IMR-90 (cell line): ENCODE measurements around the gene USP5. TPM values are rescaled to one million over a fixed set of nuclear protein-coding genes. Genes with fewer than 3 reads are reported as not detected.
A peak's percentile ranks its signal among the peaks of the same experiment; 100 is the strongest.

Experiments used
- ATAC-seq: fragments of 200-7000 bp; cut with Tn5 transposase; 2 replicates; pipeline ENCODE4 v1.9.1; 2020; ENCODE audit warnings: low read depth, mild to moderate bottlenecking, moderate library complexity
- BruUV-seq: library from RNA; stranded (reverse); fragments of 400-500 nt; replicated peaks from 2 replicates; lab custom pipeline; 2021; lab: Mats Ljungman, UMichigan
- CTCF ChIA-PET: fragments of 300-600 bp; formaldehyde crosslinking; extraction: SDS; loops from one replicate; lab custom pipeline; 2021; ENCODE audit warnings: antibody characterized with exemption; lab: Yijun Ruan, JAX
- POLR2A ChIA-PET: fragments of 300-600 bp; sonication (Branson Sonifier 250); formaldehyde crosslinking; loops from one replicate; lab custom pipeline; 2022; ENCODE audit warnings: antibody characterized with exemption; ENCODE audit not compliant: unreplicated experiment; lab: Charles Lee
- DNase-seq: peaks from one replicate; pipeline ENCODE4 v3.0.0; 2013
- H2AFZ ChIP-seq: replicated peaks from 2 replicates; pipeline ENCODE3; 2013; ENCODE audit warnings: low read length, mild to moderate bottlenecking; ENCODE audit not compliant: poor library complexity
- H2AK5ac ChIP-seq: 2 replicates; pipeline ENCODE4 v1.6.1; 2013; ENCODE audit warnings: low read depth, low read length, inconsistent platforms
- H2AK9ac ChIP-seq: replicated peaks from 2 replicates; pipeline ENCODE3; 2013; ENCODE audit warnings: mild to moderate bottlenecking, low read depth, low read length, moderate library complexity; ENCODE audit not compliant: poor library complexity
- H2BK120ac ChIP-seq: 2 replicates; pipeline ENCODE4 v1.6.1; 2013; ENCODE audit warnings: low read depth, low read length, inconsistent platforms
- H2BK15ac ChIP-seq: 3 replicates; pipeline ENCODE4 v1.6.1; 2013; ENCODE audit warnings: low read depth, low read length, inconsistent platforms
- H2BK20ac ChIP-seq: 2 replicates; pipeline ENCODE4 v1.6.1; 2013; ENCODE audit warnings: low read depth, mild to moderate bottlenecking, inconsistent platforms, low read length, moderate library complexity
- H2BK5ac ChIP-seq: 2 replicates; pipeline ENCODE4 v1.6.1; 2013; ENCODE audit warnings: mild to moderate bottlenecking, low read depth, low read length, inconsistent platforms; ENCODE audit not compliant: poor library complexity, severe bottlenecking
- H3K14ac ChIP-seq: replicated peaks from 2 replicates; pipeline ENCODE4 v1.6.1; 2013; ENCODE audit warnings: low read depth, low read length, inconsistent platforms
- H3K18ac ChIP-seq: 2 replicates; pipeline ENCODE4 v1.6.1; 2013; ENCODE audit warnings: low read depth, low read length, control low read depth
- H3K23ac ChIP-seq: 2 replicates; pipeline ENCODE4 v1.6.1; 2013; ENCODE audit warnings: low read depth, low read length, inconsistent platforms
- H3K27ac ChIP-seq: 2 replicates; pipeline ENCODE4 v1.5.1; 2013; ENCODE audit warnings: mild to moderate bottlenecking, control low read depth, low read length; ENCODE audit not compliant: insufficient read depth
- H3K27me3 ChIP-seq: 2 replicates; pipeline ENCODE4 v1.6.1; 2013; ENCODE audit warnings: low read length; ENCODE audit not compliant: control insufficient read depth, insufficient read depth
- H3K36me3 ChIP-seq: 2 replicates; pipeline ENCODE4 v1.6.1; 2013; ENCODE audit warnings: low read length, mixed read lengths; ENCODE audit not compliant: control insufficient read depth, insufficient read depth
- H3K4ac ChIP-seq: 2 replicates; pipeline ENCODE4 v1.6.1; 2013; ENCODE audit warnings: low read depth, low read length, inconsistent platforms
- H3K4me1 ChIP-seq: 2 replicates; pipeline ENCODE4 v1.6.1; 2013; ENCODE audit warnings: low read length, mixed read lengths; ENCODE audit not compliant: control insufficient read depth, insufficient read depth
- H3K4me2 ChIP-seq: 2 replicates; pipeline ENCODE4 v1.6.1; 2013; ENCODE audit warnings: low read depth, mild to moderate bottlenecking, control low read depth, low read length, moderate library complexity
- H3K4me3 ChIP-seq: 2 replicates; pipeline ENCODE4 v1.5.1; 2013; ENCODE audit warnings: low read depth, mild to moderate bottlenecking, control low read depth, low read length, moderate library complexity; ENCODE audit not compliant: insufficient read depth
- H3K56ac ChIP-seq: 2 replicates; pipeline ENCODE4 v1.6.1; 2013; ENCODE audit warnings: low read length, inconsistent platforms; ENCODE audit not compliant: insufficient read depth; ENCODE audit errors: extremely low read depth
- H3K79me1 ChIP-seq, 2 experiments: 2 replicates each; pipeline ENCODE4 v1.6.1; 2013; ENCODE audit warnings: low read length in 2 of 2, inconsistent platforms in 1 of 2, low read depth in 1 of 2
- H3K9ac ChIP-seq: 2 replicates; pipeline ENCODE4 v1.6.1; 2013; ENCODE audit warnings: low read depth, low read length, control low read depth
- H3K9me1 ChIP-seq: 2 replicates; pipeline ENCODE4 v1.6.1; 2013; ENCODE audit warnings: low read length, inconsistent platforms; ENCODE audit not compliant: insufficient read depth
- H3K9me3 ChIP-seq: 2 replicates; pipeline ENCODE4 v1.6.1; 2013; ENCODE audit warnings: low read length; ENCODE audit not compliant: control insufficient read depth, insufficient read depth
- H4K20me1 ChIP-seq: 2 replicates; pipeline ENCODE4 v1.6.1; 2013; ENCODE audit warnings: low read length, inconsistent platforms; ENCODE audit not compliant: insufficient read depth
- H4K5ac ChIP-seq: 2 replicates; pipeline ENCODE4 v1.6.1; 2013; ENCODE audit warnings: mild to moderate bottlenecking, low read depth, low read length, control low read depth
- H4K8ac ChIP-seq, 2 experiments: 2 replicates each; pipeline ENCODE4 v1.6.1; 2013; ENCODE audit warnings: low read depth in 2 of 2, low read length in 2 of 2, control low read depth in 1 of 2, inconsistent platforms in 1 of 2
- H4K91ac ChIP-seq: 2 replicates; pipeline ENCODE4 v1.6.1; 2013; ENCODE audit warnings: low read depth, low read length, inconsistent platforms; ENCODE audit not compliant: insufficient read depth
- BHLHE40 ChIP-seq: fragments of 150-350 bp; IDR thresholded peaks from 2 replicates; pipeline ENCODE4 v1.6.1; 2016; ENCODE audit warnings: mild to moderate bottlenecking, low read depth, low read length
- CEBPB ChIP-seq: IDR thresholded peaks from 2 replicates; pipeline ENCODE4 v1.6.1; 2012; ENCODE audit warnings: low read depth, low read length, improper control_type of control experiment
- FOS ChIP-seq: fragments of 150-350 bp; IDR thresholded peaks from 2 replicates; pipeline ENCODE4 v1.6.1; 2016; ENCODE audit warnings: low read depth, low read length
- MAFK ChIP-seq: IDR thresholded peaks from 2 replicates; pipeline ENCODE4 v1.6.1; 2012; ENCODE audit warnings: low read depth, low read length, improper control_type of control experiment
- MAZ ChIP-seq: IDR thresholded peaks from 2 replicates; pipeline ENCODE4 v1.6.1; 2012; ENCODE audit warnings: low read depth, mild to moderate bottlenecking, low read length, improper control_type of control experiment, moderate library complexity, borderline replicate concordance
- NFE2L2 ChIP-seq: fragments of 150-350 bp; IDR thresholded peaks from 2 replicates; pipeline ENCODE4 v1.6.1; 2016; ENCODE audit warnings: low read depth, mild to moderate bottlenecking, low read length
- POLR2A ChIP-seq: IDR thresholded peaks from 2 replicates; pipeline ENCODE4 v1.6.1; 2012; ENCODE audit warnings: mild to moderate bottlenecking, low read depth, low read length
- RCOR1 ChIP-seq: IDR thresholded peaks from 2 replicates; pipeline ENCODE4 v1.6.1; 2012; ENCODE audit warnings: mild to moderate bottlenecking, low read length, improper control_type of control experiment; ENCODE audit not compliant: insufficient replicate concordance
- SMC3 ChIP-seq: fragments of 150-350 bp; IDR thresholded peaks from 2 replicates; pipeline ENCODE4 v1.6.1; 2016; ENCODE audit warnings: low read depth, mild to moderate bottlenecking, antibody characterized with exemption, low read length, moderate library complexity
- USF2 ChIP-seq: fragments of 150-350 bp; IDR thresholded peaks from 2 replicates; pipeline ENCODE4 v1.6.1; 2017; ENCODE audit warnings: mild to moderate bottlenecking, antibody characterized with exemption, low read length, low read depth
- WGBS, 2 experiments: methylation state at CpG; one replicate each; pipeline versions ENCODE4 v1.1.5 to v1.1.7; 2013; ENCODE audit warnings: missing lambda C conversion rate in 2 of 2; ENCODE audit not compliant: insufficient read length in 1 of 2; ENCODE audit errors: extremely low coverage in 2 of 2; 5-methylcytosine and 5-hydroxymethylcytosine counted together
- dilution Hi-C: fragments of 300-500 bp; cut with HindIII; formaldehyde crosslinking; loops from one replicate; pipeline ENCODE4 v1.14.3; 2018; ENCODE audit warnings: low sequenced_read_pairs; ENCODE audit not compliant: unreplicated experiment
- in situ Hi-C: fragments of 300-500 bp; cut with MboI; formaldehyde crosslinking; loops from 3 replicates; pipeline ENCODE4 v1.14.3; 2019; ENCODE audit warnings: low sequenced_read_pairs, inconsistent platforms, mixed read lengths
- intact Hi-C: fragments of 100-400 bp; cut with micrococcal nuclease; formaldehyde crosslinking; loops from 2 replicates; pipeline ENCODE4 v1.10.0; 2022
- polyA plus RNA-seq, 3 experiments: library from polyadenylated mRNA; depleted of rRNA; stranded (reverse); fragments of >200 nt; gene quantifications; 2 replicates each; pipeline ENCODE4 v1.2.3, GENCODE V29; 2012; ENCODE audit warnings: low replicate concordance in 1 of 3
- total RNA-seq: library from RNA; depleted of rRNA; stranded (reverse); fragments of >200 nt; gene quantifications from 2 replicates; pipeline ENCODE4 v1.2.3, GENCODE V29; 2012
- TF ChIP-seq, protein P1 (sequence below): conservative IDR thresholded peaks from 2 replicates; pipeline ENCODE4 v1.5.1; 2012; ENCODE audit warnings: mild to moderate bottlenecking, low read depth, low read length, improper control_type of control experiment
- TF ChIP-seq, protein P2 (sequence below): fragments of 150-350 bp; IDR thresholded peaks from 2 replicates; pipeline ENCODE4 v1.6.1; 2016; ENCODE audit warnings: low read depth, mild to moderate bottlenecking, low read length, moderate library complexity, borderline replicate concordance

The USP5 gene
- total and polyA plus RNA-seq, 2 of the 4 experiments (the other 2 are of a cell fraction) = 69.7 to 125 TPM

DNA sequence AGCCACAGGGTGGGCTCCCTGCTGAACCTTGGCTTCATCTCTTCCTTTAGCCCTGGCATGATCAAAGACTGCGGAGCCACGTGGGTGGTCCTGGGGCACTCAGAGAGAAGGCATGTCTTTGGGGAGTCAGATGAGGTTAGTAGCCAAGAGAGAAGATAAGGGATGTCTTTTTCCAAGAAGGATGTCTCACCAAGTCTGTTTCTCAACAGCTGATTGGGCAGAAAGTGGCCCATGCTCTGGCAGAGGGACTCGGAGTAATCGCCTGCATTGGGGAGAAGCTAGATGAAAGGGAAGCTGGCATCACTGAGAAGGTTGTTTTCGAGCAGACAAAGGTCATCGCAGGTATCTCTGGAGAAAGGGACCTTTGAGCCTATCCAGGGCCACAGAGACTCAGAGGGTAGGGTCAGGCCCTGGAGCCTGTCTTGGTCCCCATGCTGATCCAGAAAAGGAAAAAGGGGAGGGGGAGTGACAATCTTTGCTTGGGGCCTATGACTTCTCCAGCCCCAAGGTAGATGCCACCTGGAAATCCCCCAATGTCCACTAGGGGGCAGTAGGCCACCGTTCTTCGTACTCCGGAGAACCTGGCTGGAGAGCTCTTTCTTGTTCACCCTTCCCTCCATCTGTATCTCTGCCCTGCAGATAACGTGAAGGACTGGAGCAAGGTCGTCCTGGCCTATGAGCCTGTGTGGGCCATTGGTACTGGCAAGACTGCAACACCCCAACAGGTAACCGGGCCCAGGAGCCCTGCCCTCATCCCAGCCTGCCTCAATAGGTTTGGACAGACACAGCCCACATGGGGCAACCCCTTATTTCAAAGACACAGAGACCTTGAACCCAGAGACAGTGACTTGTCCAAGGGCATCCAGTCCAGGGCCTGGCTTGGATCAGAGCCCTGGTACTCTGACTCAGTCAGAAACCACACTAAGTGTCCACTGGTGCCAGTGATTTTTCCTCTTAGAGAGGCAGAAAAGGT lies 17.4 kb downstream of the USP5 start:
- H3K27ac ChIP-seq = peak overlapping the region; percentile 97
- H2AK9ac ChIP-seq = peak overlapping the region; percentile 100
- CTCF ChIA-PET = interaction anchor here (0.6 to 2.0 kb wide), 4 partner anchors 22 to 256 kb away, joined by 3 to 8 read pairs (median 4); no protein-coding TSS in a partner anchor
- H3K4ac ChIP-seq = no peak overlapping the region
- H4K20me1 ChIP-seq = peaks cover 51% of the 10 kb centered on the region
- H3K79me1 ChIP-seq = peaks cover 26 to 64% of the 10 kb centered on the region in 2 experiments
- H2AFZ ChIP-seq = no peak overlapping the region
- peak overlapping the region; percentile 16; the same call in 1 of the 2 replicates for H3K14ac ChIP-seq
- POLR2A ChIA-PET = interaction anchor here (0.6 to 1.2 kb wide), 2 partner anchors 22 to 56 kb away, joined by 3 to 5 read pairs; no protein-coding TSS in a partner anchor
- H3K36me3 ChIP-seq = peaks cover 40% of the 10 kb centered on the region
- WGBS, 2 experiments = 14% methylated on average over 4 of the region's 12 CpGs; no CpG with 5 or more reads in 1 of the 2 experiments
- H3K4me2 ChIP-seq = peak overlapping the region; percentile 94
- H3K4me3 ChIP-seq = peak overlapping the region; percentile 87
- 0 out of 2 replicates have a peak overlapping the region, but pooled peaks have one; percentile 14 for H3K56ac ChIP-seq
- 0 out of 2 replicates have a peak, but pooled peaks cover 7% of the 10 kb centered on the region for H3K9me1 ChIP-seq
- peak overlapping the region; percentile 23 for H2BK5ac ChIP-seq
- dilution Hi-C loops (no loop called here), in situ Hi-C loops (loop anchor here (5.0 kb wide), 1 partner anchor 93 kb away; no protein-coding TSS in a partner anchor), intact Hi-C loops (loop anchor here (1.0 to 5.0 kb wide), 5 partner anchors 17 to 768 kb away; partner anchors contain the start of genes RNU7-1 and USP5)
- H2AK5ac ChIP-seq = 0 out of 2 replicates have a peak overlapping the region, but pooled peaks have one; percentile 8
- peak; percentile 70 for DNase-seq
- no peak overlapping the region for H2BK120ac ChIP-seq
- peaks cover 19% of the 10 kb centered on the region for H3K4me1 ChIP-seq
- peak overlapping the region; percentile 67; the same call in 1 of the 2 replicates for H3K23ac ChIP-seq
- ATAC-seq = no peak
- no peak overlapping the region for H4K5ac ChIP-seq
- no peak overlapping the region for H4K91ac ChIP-seq
- H4K8ac ChIP-seq = no peak overlapping the region; a peak in 1 of 4 replicates
- no peak overlapping the region for H3K18ac ChIP-seq
- no peaks in the 10 kb centered on the region for H3K27me3 ChIP-seq
- BruUV-seq = no TSS peak
- no peak overlapping the region for H2BK15ac ChIP-seq
- no peaks in the 10 kb centered on the region for H3K9me3 ChIP-seq
- H3K9ac ChIP-seq = peak overlapping the region; percentile 100
- H2BK20ac ChIP-seq = no peak overlapping the region
- TF ChIP-seq MAZ = no peak
- peak; percentile 38; the same call in 1 of the 2 replicates for TF ChIP-seq SMC3
- TF ChIP-seq, protein P1, sequence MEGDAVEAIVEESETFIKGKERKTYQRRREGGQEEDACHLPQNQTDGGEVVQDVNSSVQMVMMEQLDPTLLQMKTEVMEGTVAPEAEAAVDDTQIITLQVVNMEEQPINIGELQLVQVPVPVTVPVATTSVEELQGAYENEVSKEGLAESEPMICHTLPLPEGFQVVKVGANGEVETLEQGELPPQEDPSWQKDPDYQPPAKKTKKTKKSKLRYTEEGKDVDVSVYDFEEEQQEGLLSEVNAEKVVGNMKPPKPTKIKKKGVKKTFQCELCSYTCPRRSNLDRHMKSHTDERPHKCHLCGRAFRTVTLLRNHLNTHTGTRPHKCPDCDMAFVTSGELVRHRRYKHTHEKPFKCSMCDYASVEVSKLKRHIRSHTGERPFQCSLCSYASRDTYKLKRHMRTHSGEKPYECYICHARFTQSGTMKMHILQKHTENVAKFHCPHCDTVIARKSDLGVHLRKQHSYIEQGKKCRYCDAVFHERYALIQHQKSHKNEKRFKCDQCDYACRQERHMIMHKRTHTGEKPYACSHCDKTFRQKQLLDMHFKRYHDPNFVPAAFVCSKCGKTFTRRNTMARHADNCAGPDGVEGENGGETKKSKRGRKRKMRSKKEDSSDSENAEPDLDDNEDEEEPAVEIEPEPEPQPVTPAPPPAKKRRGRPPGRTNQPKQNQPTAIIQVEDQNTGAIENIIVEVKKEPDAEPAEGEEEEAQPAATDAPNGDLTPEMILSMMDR = peak; percentile 77
- TF ChIP-seq NFE2L2 = no peak
- TF ChIP-seq USF2 = no peak
- TF ChIP-seq, protein P2, sequence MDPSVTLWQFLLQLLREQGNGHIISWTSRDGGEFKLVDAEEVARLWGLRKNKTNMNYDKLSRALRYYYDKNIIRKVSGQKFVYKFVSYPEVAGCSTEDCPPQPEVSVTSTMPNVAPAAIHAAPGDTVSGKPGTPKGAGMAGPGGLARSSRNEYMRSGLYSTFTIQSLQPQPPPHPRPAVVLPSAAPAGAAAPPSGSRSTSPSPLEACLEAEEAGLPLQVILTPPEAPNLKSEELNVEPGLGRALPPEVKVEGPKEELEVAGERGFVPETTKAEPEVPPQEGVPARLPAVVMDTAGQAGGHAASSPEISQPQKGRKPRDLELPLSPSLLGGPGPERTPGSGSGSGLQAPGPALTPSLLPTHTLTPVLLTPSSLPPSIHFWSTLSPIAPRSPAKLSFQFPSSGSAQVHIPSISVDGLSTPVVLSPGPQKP = no peak
- TF ChIP-seq POLR2A = no peak
- no peak for TF ChIP-seq BHLHE40
- TF ChIP-seq RCOR1 = no peak
- no peak for TF ChIP-seq CEBPB
- TF ChIP-seq FOS = no peak
- no peak for TF ChIP-seq MAFK
